Measurements from ENCODE around the gene EIF5B.

- TF ChIP-seq EZH2phosphoT487 (IDR thresholded peaks at IDR 0.05; ENCODE audit: borderline replicate concordance, low read length) (no peak), CTCF (IDR thresholded peaks at IDR 0.05; ENCODE audit: low read depth, low read length, poor library complexity, severe bottlenecking) (no peak)
These were observed 84.3 kb downstream of the EIF5B start for GRCh38 chr2:99421469-99421868.
